GM15510 (cell line): Measurements from ENCODE around the gene FAM20C.
A peak's percentile ranks its signal among the peaks of the same experiment; 100 is the strongest.

ENCODE experiments used
- POLR2A ChIP-seq: IDR thresholded peaks from 3 replicates; pipeline ENCODE4 v1.6.1; 2011; ENCODE audit warnings: borderline replicate concordance; ENCODE audit not compliant: insufficient read length; ENCODE audit errors: extremely low read depth

The FAM20C gene

DNA sequence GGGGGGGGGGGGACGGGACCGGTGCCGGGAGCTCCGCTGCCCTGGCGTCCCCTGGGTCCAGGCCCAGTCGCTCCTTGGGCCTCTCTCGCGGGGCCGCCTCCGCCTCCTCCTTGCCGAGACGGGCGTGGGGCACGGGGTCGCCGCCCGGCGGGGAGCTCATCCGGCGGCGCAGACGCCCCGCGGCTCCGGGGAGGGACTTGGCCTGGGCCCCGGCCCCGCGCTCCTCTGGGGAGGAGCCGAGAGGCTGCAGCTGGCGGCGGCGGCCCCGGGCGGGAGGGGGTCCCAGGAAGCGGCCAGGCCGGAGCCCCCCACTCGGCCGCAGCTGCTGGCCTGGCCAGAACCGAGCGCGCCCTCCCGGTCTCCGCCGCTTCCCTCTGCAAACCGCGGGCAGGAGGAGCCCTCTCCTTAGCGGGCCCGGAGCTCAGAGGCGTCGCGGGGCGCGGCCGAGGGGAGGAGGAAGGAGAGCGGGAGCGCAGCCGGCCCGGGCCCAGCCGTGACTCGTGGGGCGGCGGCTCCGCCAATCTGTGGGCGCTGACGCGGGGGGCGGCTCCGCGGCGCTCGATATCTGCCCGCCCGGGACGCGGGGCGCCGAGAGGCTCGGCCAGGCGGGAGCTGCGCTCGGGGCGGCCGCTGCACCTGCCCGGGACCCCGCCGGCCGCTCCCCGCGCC is at the start of gene FAM20C:
FAM20C (plus strand) TSS at position 591 of the 669 bp plus-strand sequence. CDS start 629 bp downstream, outside the sequence.
- TF ChIP-seq POLR2A = no peak

- no peak for TF ChIP-seq POLR2A
Observed at GRCh38 chr7:143145-143751, 49.1 kb upstream of the FAM20C start.

DNA sequence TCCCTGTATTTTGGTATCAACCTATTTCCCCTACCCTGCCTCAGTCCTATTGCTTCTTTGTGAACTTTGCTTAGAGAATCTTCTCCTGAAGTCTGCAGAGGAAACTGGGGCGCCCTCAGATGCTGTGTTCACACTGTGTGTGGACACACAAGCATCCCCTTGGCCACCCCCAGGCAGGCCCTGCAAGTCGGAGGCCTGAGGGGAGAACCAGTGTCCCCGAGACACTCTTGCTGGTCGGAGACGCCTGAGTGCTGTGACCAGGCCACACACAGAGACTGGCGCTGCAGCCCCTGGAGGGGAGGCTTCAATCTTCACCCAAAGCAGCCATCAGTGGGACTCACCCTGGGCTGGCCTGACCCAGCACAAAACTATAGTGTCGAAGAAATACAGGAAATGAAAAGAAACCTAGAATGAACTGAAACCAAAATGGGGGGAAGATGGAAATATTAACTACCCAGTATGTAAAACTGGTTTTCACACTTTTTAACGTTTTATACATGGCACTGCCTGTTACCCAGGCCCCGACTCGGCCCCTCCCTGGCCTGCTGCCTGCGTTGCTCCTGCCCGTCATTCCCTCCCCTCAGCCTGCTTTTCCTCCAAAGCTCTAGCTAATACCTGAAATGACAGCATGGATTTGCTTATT is 48.4 kb upstream of the FAM20C start:
- no peak for TF ChIP-seq POLR2A

- TF ChIP-seq POLR2A = no peak
Observed at GRCh38 chr7:144454-144826, 47.9 kb upstream of the FAM20C start.

- TF ChIP-seq POLR2A = no peak
Observed at GRCh38 chr7:145863-146262, 46.5 kb upstream of the FAM20C start.

- no peak for TF ChIP-seq POLR2A
Observed at GRCh38 chr7:148543-148931, 43.8 kb upstream of the FAM20C start.

- peak; percentile 79 for TF ChIP-seq POLR2A
Observed at GRCh38 chr7:148932-149790, 43.2 kb upstream of the FAM20C start.

DNA sequence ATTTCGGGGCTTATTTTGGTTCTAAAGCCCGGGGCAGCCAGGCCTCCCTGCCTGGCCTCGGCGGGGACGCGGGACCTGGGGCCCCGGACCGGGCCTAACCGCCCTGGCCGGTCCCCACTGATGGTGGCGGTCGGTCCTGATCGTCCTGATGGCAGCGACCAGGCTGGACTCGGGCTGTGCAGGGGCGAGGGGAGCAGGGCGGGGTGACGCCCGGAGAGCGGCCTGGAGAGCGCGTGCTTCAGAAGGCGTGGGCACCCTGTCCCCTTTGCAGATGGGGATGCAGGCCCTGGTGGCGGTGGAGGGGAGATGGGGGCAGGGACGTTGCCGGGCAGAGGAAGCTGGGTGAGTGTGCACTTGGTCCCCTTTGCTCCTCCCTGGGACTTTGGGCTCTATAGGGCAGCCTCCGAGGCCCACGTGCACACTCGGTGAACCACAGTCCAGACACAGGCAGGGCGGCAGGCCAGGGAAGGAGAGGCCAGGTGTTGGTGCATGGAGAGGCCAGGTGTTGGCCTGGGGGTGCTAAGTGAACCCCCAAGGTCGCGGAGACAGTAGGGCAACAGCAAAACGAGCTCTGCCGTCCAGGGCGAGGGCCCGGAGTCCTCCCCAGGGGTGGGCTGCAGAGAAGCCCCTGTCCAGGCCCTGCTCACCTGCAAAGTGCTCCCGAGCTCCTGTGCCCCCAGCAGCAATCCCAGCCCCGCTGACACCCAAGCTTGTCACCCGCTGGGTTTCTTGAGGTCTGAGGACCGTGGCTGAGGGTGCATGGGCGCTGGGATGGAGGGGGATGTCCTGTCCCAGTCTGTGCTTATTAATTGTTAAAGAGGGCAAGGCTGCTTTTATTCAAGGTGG is 42.4 kb upstream of the FAM20C start:
- TF ChIP-seq POLR2A = no peak

DNA sequence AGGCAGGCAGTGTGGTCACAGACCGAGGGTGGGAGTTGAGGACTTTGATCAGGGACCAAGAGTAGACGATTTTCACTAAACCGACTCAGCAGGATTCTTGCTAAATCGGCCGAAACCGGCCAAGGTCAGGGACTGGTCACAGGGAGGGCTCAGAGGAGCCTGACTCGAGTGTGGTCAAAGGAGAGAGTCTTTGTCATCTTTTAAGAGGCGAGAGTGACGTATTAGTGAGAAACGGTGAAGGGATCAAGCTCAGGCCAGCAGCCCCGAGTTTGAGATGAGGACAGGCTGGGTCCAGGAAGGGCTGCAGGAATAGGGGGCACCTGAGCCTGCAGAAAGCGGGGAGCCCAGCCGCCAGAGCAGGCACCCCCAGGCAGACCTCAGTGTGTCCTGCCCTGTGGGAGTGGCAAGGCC is 41.6 kb upstream of the FAM20C start:
- no peak for TF ChIP-seq POLR2A

DNA sequence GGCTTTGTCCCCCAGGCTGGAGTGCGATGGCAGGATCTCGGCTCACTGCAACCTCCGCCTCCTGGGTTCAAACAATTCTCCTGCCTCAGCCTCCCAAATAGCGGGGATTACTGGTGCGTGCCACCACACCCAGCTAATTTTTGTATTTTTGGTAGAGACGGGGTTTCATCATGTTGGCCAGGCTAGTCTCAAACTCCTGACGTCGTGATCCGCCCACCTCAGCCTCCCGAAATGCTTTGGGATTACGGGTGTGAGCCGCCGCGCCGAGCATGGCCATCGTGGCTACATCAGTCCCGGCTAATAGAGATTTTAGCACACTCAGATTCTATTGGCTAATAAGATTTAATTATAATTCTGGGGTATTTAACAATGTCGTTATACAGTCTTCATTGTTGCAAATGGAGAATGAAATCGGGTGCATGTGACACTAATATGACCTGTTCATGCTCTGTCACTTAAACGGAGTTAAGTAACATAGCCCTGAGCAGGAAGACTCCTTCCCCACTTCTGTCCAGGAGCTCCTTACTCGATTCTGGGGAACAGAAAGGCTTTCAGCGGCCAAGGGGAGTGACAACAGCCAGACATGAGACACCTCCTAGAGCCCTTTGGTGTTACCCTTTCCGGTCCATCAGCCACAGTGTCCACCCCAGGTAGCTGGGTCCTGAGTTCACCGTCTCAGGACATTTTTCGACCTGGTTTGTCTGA is 40.9 kb upstream of the FAM20C start:
- TF ChIP-seq POLR2A = no peak

GRCh38 chr7:152702-153391 is 39.5 kb upstream of the FAM20C start:
- TF ChIP-seq POLR2A = no peak

DNA sequence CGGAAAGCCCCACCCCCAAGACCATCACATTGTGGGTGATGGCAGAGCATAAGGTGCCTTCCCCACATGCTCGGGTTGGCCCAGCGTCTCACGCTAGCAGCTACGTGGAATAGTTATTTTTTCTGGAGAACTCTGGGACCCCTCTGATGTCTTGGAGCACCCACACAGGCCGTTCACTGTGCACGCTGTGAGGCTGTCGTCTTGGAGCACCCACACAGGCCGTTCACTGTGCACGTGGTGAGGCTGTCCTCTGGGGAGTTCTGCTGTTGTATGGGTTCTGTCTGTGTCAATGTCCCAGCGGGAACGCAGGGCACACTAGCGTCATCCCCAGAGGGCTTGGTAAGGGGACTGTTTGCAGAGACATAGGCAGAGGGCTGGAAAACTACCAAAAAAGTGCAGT is 38.8 kb upstream of the FAM20C start:
- TF ChIP-seq POLR2A = no peak
